Thyroid gland (tissue), 4 donors: ENCODE measurements around the gene ATG16L1. TPM values are rescaled to one million over a fixed set of nuclear protein-coding genes. Genes with fewer than 3 reads are reported as not detected.

Source experiments
- DNase-seq, 2 donors: peaks; one replicate each; pipeline ENCODE4 v3.0.0-alpha.2; 2019
- H3K27ac ChIP-seq, 3 donors: fragments of 200-600 bp; sonication (generic); 1 replicate in 2 of 3; 2 replicates in 1 of 3; pipeline ENCODE4 v1.5.1; 2016 to 2019; ENCODE audit warnings: mild to moderate bottlenecking in 1 of 3, moderate library complexity in 1 of 3
- H3K27me3 ChIP-seq: fragments of 200-600 bp; sonication (generic); one replicate; pipeline ENCODE4 v1.5.1; 2019
- H3K36me3 ChIP-seq, 2 donors: fragments of 200-600 bp; sonication (generic); one replicate each; pipeline ENCODE4 v1.5.1; 2016 to 2019
- H3K4me1 ChIP-seq, 2 donors: fragments of 200-600 bp; sonication (generic); one replicate each; pipeline ENCODE4 v1.5.1; 2017 to 2019
- H3K4me3 ChIP-seq, 3 donors: fragments of 200-600 bp; sonication (generic); replicated peaks in 1 of 3; 1 replicate in 2 of 3; 2 replicates in 1 of 3; pipeline ENCODE4 v1.5.1; 2016; ENCODE audit warnings: mild to moderate bottlenecking in 1 of 3
- H3K9me3 ChIP-seq: fragments of 200-600 bp; sonication (generic); one replicate; pipeline ENCODE4 v1.5.1; 2017
- POLR2A ChIP-seq, 2 donors: fragments of 450-650 bp; IDR thresholded peaks; one replicate each; pipeline ENCODE4 v1.6.1; 2017; ENCODE audit warnings: antibody characterized with exemption in 2 of 2, mild to moderate bottlenecking in 2 of 2, moderate library complexity in 1 of 2
- WGBS, 2 donors: methylation state at CpG; one replicate each; pipeline ENCODE4 v1.1.5; 2017; 5-methylcytosine and 5-hydroxymethylcytosine counted together
- intact Hi-C: fragments of 100-400 bp; cut with DNase I; formaldehyde crosslinking; loops from one replicate; pipeline ENCODE4 v1.15.1; 2023
- total RNA-seq, 4 donors: library from RNA; depleted of rRNA; stranded (reverse); fragments of >200 nt; gene quantifications; one replicate each; pipeline ENCODE4 v1.2.3, GENCODE V29; 2016
- TF ChIP-seq, protein P1 (sequence below), 6 experiments: fragments of 200-600 bp in 3 of 6; fragments of 450-650 bp in 3 of 6; sonication (generic) in 3 of 6; IDR thresholded peaks; one replicate each; pipeline ENCODE4 v1.5.1; 2016 to 2019; ENCODE audit warnings: antibody characterized with exemption in 6 of 6, mild to moderate bottlenecking in 2 of 6, inconsistent platforms in 1 of 6, moderate library complexity in 1 of 6

The ATG16L1 gene
- total RNA-seq, 4 donors from 2014 or later = 52.7 to 112 (median 78.9) TPM

- peaks cover 27 to 45% of the 10 kb centered on the region in 2 donors for H3K36me3 ChIP-seq
- WGBS, 2 donors = 93 to 94% methylated on average over 6 of the region's 6 CpGs
Measured at GRCh38 chr2:233263045-233263570, 11.6 kb downstream of the ATG16L1 start.

GRCh38 chr2:233264667-233265066, 13.2 kb downstream of the ATG16L1 start:
- intact Hi-C loops = no loop called here
- Histone ChIP-seq H3K27me3 (no peaks in the 10 kb centered on the region), H3K4me3 (no peak overlapping the region), H3K9me3 (no peaks in the 10 kb centered on the region), H3K4me1 (peaks cover 25 to 78% of the 10 kb centered on the region in 2 donors), H3K36me3 (peaks cover 32 to 39% of the 10 kb centered on the region in 2 donors), H3K27ac (peak overlapping the region; percentile 82 to 92 (median 87))
- 66 to 76% methylated on average over 8 of the region's 8 CpGs for WGBS, 2 donors
- TF ChIP-seq, protein P1, sequence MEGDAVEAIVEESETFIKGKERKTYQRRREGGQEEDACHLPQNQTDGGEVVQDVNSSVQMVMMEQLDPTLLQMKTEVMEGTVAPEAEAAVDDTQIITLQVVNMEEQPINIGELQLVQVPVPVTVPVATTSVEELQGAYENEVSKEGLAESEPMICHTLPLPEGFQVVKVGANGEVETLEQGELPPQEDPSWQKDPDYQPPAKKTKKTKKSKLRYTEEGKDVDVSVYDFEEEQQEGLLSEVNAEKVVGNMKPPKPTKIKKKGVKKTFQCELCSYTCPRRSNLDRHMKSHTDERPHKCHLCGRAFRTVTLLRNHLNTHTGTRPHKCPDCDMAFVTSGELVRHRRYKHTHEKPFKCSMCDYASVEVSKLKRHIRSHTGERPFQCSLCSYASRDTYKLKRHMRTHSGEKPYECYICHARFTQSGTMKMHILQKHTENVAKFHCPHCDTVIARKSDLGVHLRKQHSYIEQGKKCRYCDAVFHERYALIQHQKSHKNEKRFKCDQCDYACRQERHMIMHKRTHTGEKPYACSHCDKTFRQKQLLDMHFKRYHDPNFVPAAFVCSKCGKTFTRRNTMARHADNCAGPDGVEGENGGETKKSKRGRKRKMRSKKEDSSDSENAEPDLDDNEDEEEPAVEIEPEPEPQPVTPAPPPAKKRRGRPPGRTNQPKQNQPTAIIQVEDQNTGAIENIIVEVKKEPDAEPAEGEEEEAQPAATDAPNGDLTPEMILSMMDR (IDR thresholded peaks at IDR 0.05) = no peak
- no peak for TF ChIP-seq POLR2A (IDR thresholded peaks at IDR 0.05)
- DNase-seq = peak; percentile 58 to 75

More at GRCh38 chr2:233263045-233263570, 11.6 kb downstream of the ATG16L1 start:
- TF ChIP-seq, protein P1 (IDR thresholded peaks at IDR 0.05) = no peak
- TF ChIP-seq POLR2A (IDR thresholded peaks at IDR 0.05) = no peak
- no peak overlapping the region for H3K4me3 ChIP-seq
- intact Hi-C loops = no loop called here
- peaks cover 20 to 72% of the 10 kb centered on the region in 2 donors for H3K4me1 ChIP-seq
- H3K27ac ChIP-seq = peak overlapping the region; percentile 82 to 92 (median 87)
- no peaks in the 10 kb centered on the region for H3K27me3 ChIP-seq
- no peaks in the 10 kb centered on the region for H3K9me3 ChIP-seq
- no peak for DNase-seq

GRCh38 chr2:233265899-233266431, 14.5 kb downstream of the ATG16L1 start:
- H3K36me3 ChIP-seq = peaks cover 32 to 34% of the 10 kb centered on the region in 2 donors
- no peak overlapping the region for H3K4me3 ChIP-seq
- H3K27me3 ChIP-seq = no peaks in the 10 kb centered on the region
- 46 to 60% methylated on average over 10 of the region's 10 CpGs for WGBS, 2 donors
- peaks cover 30 to 71% of the 10 kb centered on the region in 2 donors for H3K4me1 ChIP-seq
- DNase-seq = peak; percentile 83 to 85
- TF ChIP-seq, protein P1 (IDR thresholded peaks at IDR 0.05) = no peak
- peak in 1 of 2 donors; percentile 30 for TF ChIP-seq POLR2A (IDR thresholded peaks at IDR 0.05)
- H3K27ac ChIP-seq = peak overlapping the region; percentile 82 to 92 (median 87)
- intact Hi-C loops = no loop called here
- no peaks in the 10 kb centered on the region for H3K9me3 ChIP-seq

GRCh38 chr2:233266481-233266880, 15.0 kb downstream of the ATG16L1 start:
- no peak overlapping the region for H3K4me3 ChIP-seq
- WGBS, 2 donors = 81 to 85% methylated on average over 4 of the region's 4 CpGs
- H3K4me1 ChIP-seq = peaks cover 32 to 72% of the 10 kb centered on the region in 2 donors
- no peak for DNase-seq
- no peaks in the 10 kb centered on the region for H3K9me3 ChIP-seq
- peaks cover 32 to 34% of the 10 kb centered on the region in 2 donors for H3K36me3 ChIP-seq
- TF ChIP-seq, protein P1 (IDR thresholded peaks at IDR 0.05) = no peak
- no peak for TF ChIP-seq POLR2A (IDR thresholded peaks at IDR 0.05)
- intact Hi-C loops = no loop called here
- H3K27ac ChIP-seq = peak overlapping the region; percentile 82 to 92 (median 87)
- no peaks in the 10 kb centered on the region for H3K27me3 ChIP-seq

GRCh38 chr2:233267516-233268245, 16.2 kb downstream of the ATG16L1 start:
- Histone ChIP-seq H3K27me3 (no peaks in the 10 kb centered on the region), H3K27ac (peak overlapping the region in 2 of 3 donors; percentile 87 to 92), H3K9me3 (no peaks in the 10 kb centered on the region), H3K36me3 (peaks cover 29 to 34% of the 10 kb centered on the region in 2 donors), H3K4me1 (peaks cover 34 to 65% of the 10 kb centered on the region in 2 donors), H3K4me3 (no peak overlapping the region)
- 78 to 94% methylated on average over 6 of the region's 6 CpGs for WGBS, 2 donors
- TF ChIP-seq, protein P1 (IDR thresholded peaks at IDR 0.05) = no peak
- no peak for TF ChIP-seq POLR2A (IDR thresholded peaks at IDR 0.05)
- no peak for DNase-seq
- intact Hi-C loops = no loop called here
